ENCODE results near the gene NMNAT2. TPM values are rescaled to one million over a fixed set of nuclear protein-coding genes. Genes with fewer than 3 reads are reported as not detected.

Gene NMNAT2
- total RNA-seq, 2 donors from 2014 or later = 1.7 to 5.1 TPM

DNA sequence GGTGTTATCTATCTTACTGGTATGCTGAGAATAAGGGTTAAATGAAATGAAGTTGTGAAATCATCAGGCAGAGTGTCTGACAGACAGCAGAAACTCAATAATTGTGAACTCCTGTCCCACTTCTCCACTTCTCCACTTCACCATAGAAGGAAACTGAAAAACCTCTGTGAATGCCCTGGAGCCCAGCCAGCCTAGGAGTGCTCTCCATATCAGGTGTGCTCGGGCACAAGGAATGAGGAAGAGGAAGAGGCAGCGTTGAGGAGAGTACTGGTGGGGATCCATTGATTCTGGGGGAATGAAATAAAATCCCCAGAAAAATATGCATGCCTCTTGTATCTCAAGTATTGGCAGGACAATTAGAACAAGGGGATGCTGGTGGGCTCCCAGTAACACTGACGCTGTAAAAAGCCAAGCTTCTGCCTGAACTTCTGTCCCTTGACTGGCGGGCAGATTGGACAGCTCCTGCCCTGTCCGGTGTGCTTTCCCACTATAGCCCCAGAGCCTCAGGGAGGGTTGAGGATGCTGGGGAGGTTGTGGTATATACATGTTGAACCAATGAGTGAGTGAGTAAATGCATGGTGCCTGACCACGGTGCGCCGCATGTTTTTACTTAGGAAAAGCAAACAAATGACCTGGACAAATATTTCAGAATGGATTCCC lies 47.7 kb downstream of the NMNAT2 start:
- Histone ChIP-seq H3K27me3 (ENCODE audit: control insufficient read depth, insufficient read depth, low read length, poor library complexity, severe bottlenecking) (no peaks in the 10 kb centered on the region), H3K36me3 (ENCODE audit: control insufficient read depth, insufficient read depth, low read length) (no peaks in the 10 kb centered on the region), H3K4me1 (ENCODE audit: control insufficient read depth, insufficient read depth, low read length) (no peaks in the 10 kb centered on the region), H3K9ac (ENCODE audit: extremely low read depth, low read length, poor library complexity, severe bottlenecking) (no peak overlapping the region), H3K9me3 (ENCODE audit: control insufficient read depth, low read length) (no peaks in the 10 kb centered on the region), H3K4me3 (ENCODE audit: low read length) (no peak overlapping the region), H3K27ac (ENCODE audit: low read depth, low read length) (no peak overlapping the region)
- TF ChIP-seq, protein P1, sequence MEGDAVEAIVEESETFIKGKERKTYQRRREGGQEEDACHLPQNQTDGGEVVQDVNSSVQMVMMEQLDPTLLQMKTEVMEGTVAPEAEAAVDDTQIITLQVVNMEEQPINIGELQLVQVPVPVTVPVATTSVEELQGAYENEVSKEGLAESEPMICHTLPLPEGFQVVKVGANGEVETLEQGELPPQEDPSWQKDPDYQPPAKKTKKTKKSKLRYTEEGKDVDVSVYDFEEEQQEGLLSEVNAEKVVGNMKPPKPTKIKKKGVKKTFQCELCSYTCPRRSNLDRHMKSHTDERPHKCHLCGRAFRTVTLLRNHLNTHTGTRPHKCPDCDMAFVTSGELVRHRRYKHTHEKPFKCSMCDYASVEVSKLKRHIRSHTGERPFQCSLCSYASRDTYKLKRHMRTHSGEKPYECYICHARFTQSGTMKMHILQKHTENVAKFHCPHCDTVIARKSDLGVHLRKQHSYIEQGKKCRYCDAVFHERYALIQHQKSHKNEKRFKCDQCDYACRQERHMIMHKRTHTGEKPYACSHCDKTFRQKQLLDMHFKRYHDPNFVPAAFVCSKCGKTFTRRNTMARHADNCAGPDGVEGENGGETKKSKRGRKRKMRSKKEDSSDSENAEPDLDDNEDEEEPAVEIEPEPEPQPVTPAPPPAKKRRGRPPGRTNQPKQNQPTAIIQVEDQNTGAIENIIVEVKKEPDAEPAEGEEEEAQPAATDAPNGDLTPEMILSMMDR (conservative IDR thresholded peaks at IDR 0.05) = no peak
- Mint-ChIP-seq H3K4me3 (no peak overlapping the region), H3K4me1 (peaks cover 24% of the 10 kb centered on the region), H3K9me3 (no peaks in the 10 kb centered on the region), H3K27me3 (ENCODE audit: insufficient read depth) (peaks cover 1% of the 10 kb centered on the region), H3K27ac (no peak overlapping the region), H3K36me3 (ENCODE audit: low read depth) (no peaks in the 10 kb centered on the region)
- WGBS, 2 experiments (ENCODE audit: insufficient coverage in 1 of 2, insufficient read length in 1 of 2) = 81 to 96% methylated on average over 4 to 8 of the region's 8 CpGs
- no peak for DNase-seq

DNA sequence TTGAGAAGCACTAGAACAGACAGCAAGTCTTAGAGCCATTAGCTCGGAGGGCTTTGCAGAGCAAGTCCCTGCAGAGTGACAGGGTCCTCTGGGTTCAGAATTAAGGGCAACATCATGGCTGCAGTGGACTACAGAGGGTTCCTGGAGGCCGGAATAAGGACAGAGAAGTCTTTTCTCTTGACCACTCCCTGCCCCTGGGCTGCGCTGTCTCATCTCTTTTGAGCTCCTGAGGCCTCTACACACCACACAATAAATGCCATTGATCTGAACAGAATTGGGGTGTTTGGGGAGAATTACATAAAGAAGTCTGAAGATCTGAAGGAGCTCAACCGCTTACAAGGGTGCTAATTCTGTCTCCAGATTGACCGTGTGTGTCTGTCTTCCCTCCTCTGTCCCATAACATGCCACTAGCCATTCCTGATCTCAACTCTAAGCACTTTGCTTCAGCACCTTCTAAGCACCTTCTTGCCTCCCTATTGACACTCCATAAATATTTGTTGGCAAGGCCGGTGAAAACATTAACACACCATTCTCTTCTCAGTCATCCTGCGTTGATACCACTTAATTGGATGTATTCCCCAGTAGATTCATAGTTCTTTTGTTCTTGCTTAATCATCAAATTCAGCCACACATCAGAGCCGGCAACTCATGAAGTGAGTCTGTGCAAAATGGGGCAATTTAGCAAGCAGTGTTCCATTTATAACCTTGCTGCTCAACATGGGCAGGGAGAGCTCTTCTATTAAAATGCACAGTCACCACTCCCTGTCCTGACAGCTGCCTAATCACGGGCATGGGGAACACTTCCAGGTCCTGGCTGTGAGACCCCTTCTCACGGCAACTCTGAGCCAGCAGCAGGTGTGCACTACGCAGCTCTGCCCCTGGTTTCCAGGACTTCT lies 49.7 kb downstream of the NMNAT2 start:
- Histone ChIP-seq H3K9ac (ENCODE audit: extremely low read depth, low read length, poor library complexity, severe bottlenecking) (no peak overlapping the region), H3K27ac (ENCODE audit: low read depth, low read length) (no peak overlapping the region), H3K27me3 (ENCODE audit: control insufficient read depth, insufficient read depth, low read length, poor library complexity, severe bottlenecking) (no peaks in the 10 kb centered on the region), H3K4me1 (ENCODE audit: control insufficient read depth, insufficient read depth, low read length) (no peaks in the 10 kb centered on the region), H3K4me3 (ENCODE audit: low read length) (no peak overlapping the region), H3K36me3 (ENCODE audit: control insufficient read depth, insufficient read depth, low read length) (no peaks in the 10 kb centered on the region), H3K9me3 (ENCODE audit: control insufficient read depth, low read length) (no peaks in the 10 kb centered on the region)
- Mint-ChIP-seq H3K27ac (no peak overlapping the region), H3K4me1 (peaks cover 24% of the 10 kb centered on the region), H3K4me3 (no peak overlapping the region), H3K9me3 (no peaks in the 10 kb centered on the region), H3K36me3 (ENCODE audit: low read depth) (no peaks in the 10 kb centered on the region), H3K27me3 (ENCODE audit: insufficient read depth) (peaks cover 1% of the 10 kb centered on the region)
- DNase-seq = peak; percentile 57
- TF ChIP-seq, protein P1 (conservative IDR thresholded peaks at IDR 0.05) = peak; percentile 19
- 89 to 95% methylated on average over 8 to 11 of the region's 11 CpGs for WGBS, 2 experiments (ENCODE audit: insufficient coverage in 1 of 2, insufficient read length in 1 of 2)

DNA sequence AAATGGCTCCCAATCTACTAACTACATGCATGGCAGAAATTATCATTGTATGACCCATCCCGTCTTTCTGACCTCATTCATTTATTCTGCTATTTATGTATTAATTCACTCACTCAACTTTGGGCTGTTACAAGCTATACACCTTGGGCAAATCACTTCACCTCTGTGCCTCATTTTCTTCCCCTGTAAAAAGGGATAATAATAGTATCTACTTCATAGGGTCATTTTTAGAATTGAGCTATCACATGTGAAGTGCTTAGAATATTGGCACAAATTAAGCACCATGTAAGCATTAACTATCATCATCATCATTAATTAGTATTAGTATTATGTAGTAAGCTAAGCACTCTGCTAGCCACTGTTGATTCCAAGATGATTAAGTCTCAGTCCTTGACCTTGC lies 52.1 kb downstream of the NMNAT2 start:
- no peak overlapping the region for H3K27ac ChIP-seq (ENCODE audit: low read depth, low read length)
- H3K4me1 ChIP-seq (ENCODE audit: control insufficient read depth, insufficient read depth, low read length) = no peaks in the 10 kb centered on the region
- no peaks in the 10 kb centered on the region for H3K36me3 ChIP-seq (ENCODE audit: control insufficient read depth, insufficient read depth, low read length)
- DNase-seq = no peak
- no peaks in the 10 kb centered on the region for H3K27me3 ChIP-seq (ENCODE audit: control insufficient read depth, insufficient read depth, low read length, poor library complexity, severe bottlenecking)
- 91 to 100% methylated on average over 1 of the region's 1 CpG for WGBS, 2 experiments (ENCODE audit: insufficient coverage in 1 of 2, insufficient read length in 1 of 2)
- no peak overlapping the region for H3K4me3 ChIP-seq (ENCODE audit: low read length)
- H3K4me3 Mint-ChIP-seq = no peak overlapping the region
- TF ChIP-seq, protein P1 (conservative IDR thresholded peaks at IDR 0.05) = no peak
- H3K9me3 ChIP-seq (ENCODE audit: control insufficient read depth, low read length) = no peaks in the 10 kb centered on the region
- peaks cover 24% of the 10 kb centered on the region for H3K4me1 Mint-ChIP-seq
- H3K36me3 Mint-ChIP-seq (ENCODE audit: low read depth) = no peaks in the 10 kb centered on the region
- no peaks in the 10 kb centered on the region for H3K9me3 Mint-ChIP-seq
- H3K27ac Mint-ChIP-seq = no peak overlapping the region
- H3K27me3 Mint-ChIP-seq (ENCODE audit: insufficient read depth) = peaks cover 1% of the 10 kb centered on the region
- no peak overlapping the region for H3K9ac ChIP-seq (ENCODE audit: extremely low read depth, low read length, poor library complexity, severe bottlenecking)
